SK-N-SH treated with all-trans-retinoic acid at 6 μM for 48 hours (cell line): ENCODE measurements around the gene CNPY1.
"Not testable (repeated sequence)": the region's sequence is repeated elsewhere in the genome, so short reads cannot be mapped to it uniquely, and the experiment has no call there.

Source experiments
- ATAC-seq: fragments of 200-7000 bp; cut with Tn5 transposase; 3 replicates; pipeline ENCODE4 v1.9.1; 2020; ENCODE audit warnings: mild to moderate bottlenecking, moderate library complexity
- BACH2 ChIP-seq: fragments of 250-450 bp; sonication (Bioruptor Pico); IDR thresholded peaks from 2 replicates; pipeline ENCODE4 v1.9.0; 2021; ENCODE audit warnings: mild to moderate bottlenecking, borderline replicate concordance
- CSDC2 ChIP-seq: fragments of 250-450 bp; sonication (Bioruptor Pico); IDR thresholded peaks from 2 replicates; pipeline ENCODE4 v1.5.0; 2020; ENCODE audit warnings: mild to moderate bottlenecking, moderate library complexity
- ESRRG ChIP-seq: fragments of 250-450 bp; sonication (Bioruptor Pico); IDR thresholded peaks from 2 replicates; pipeline ENCODE4 v1.6.1; 2021; ENCODE audit warnings: mild to moderate bottlenecking
- GLIS3 ChIP-seq: fragments of 250-450 bp; sonication (Bioruptor Pico); IDR thresholded peaks from 2 replicates; pipeline ENCODE4 v1.5.0; 2020; ENCODE audit warnings: mild to moderate bottlenecking, moderate library complexity
- OSR1 ChIP-seq: fragments of 250-450 bp; sonication (Bioruptor Pico); IDR thresholded peaks from 2 replicates; pipeline ENCODE4 v1.8.0; 2022; ENCODE audit warnings: moderate library complexity, mild to moderate bottlenecking, inconsistent platforms
- PPARA ChIP-seq: fragments of 250-450 bp; sonication (Bioruptor Pico); IDR thresholded peaks from 2 replicates; pipeline ENCODE4 v1.5.0; 2020; ENCODE audit warnings: mild to moderate bottlenecking, borderline replicate concordance
- RARB ChIP-seq: fragments of 250-450 bp; sonication (Bioruptor Pico); IDR thresholded peaks from 2 replicates; pipeline ENCODE4 v1.8.0; 2021; ENCODE audit warnings: mild to moderate bottlenecking, moderate library complexity
- SNAI2 ChIP-seq: fragments of 250-450 bp; sonication (Bioruptor Pico); IDR thresholded peaks from 2 replicates; pipeline ENCODE4 v1.5.0; 2020; ENCODE audit warnings: mild to moderate bottlenecking, moderate library complexity
- TCF4 ChIP-seq: fragments of 250-450 bp; sonication (Bioruptor Pico); IDR thresholded peaks from 2 replicates; pipeline ENCODE4 v1.8.0; 2021; ENCODE audit warnings: mild to moderate bottlenecking, moderate library complexity, borderline replicate concordance
- TOX ChIP-seq: fragments of 250-450 bp; sonication (Bioruptor Pico); IDR thresholded peaks from 2 replicates; pipeline ENCODE4 v1.8.0; 2021; ENCODE audit warnings: mild to moderate bottlenecking, moderate library complexity, borderline replicate concordance
- ZC3H10 ChIP-seq: fragments of 250-450 bp; sonication (Bioruptor Pico); IDR thresholded peaks from 2 replicates; pipeline ENCODE4 v1.5.1; 2021; ENCODE audit warnings: mild to moderate bottlenecking, moderate library complexity
- ZFP3 ChIP-seq: fragments of 250-450 bp; sonication (Bioruptor Pico); IDR thresholded peaks from 2 replicates; pipeline ENCODE4 v1.5.0; 2020; ENCODE audit warnings: mild to moderate bottlenecking, moderate library complexity
- ZFP30 ChIP-seq: fragments of 450-650 bp; formaldehyde crosslinking; IDR thresholded peaks from 2 replicates; pipeline ENCODE4 v1.5.0; 2022; ENCODE audit warnings: mild to moderate bottlenecking, moderate library complexity
- ZNF565 ChIP-seq: fragments of 450-650 bp; formaldehyde crosslinking; conservative IDR thresholded peaks from 2 replicates; pipeline ENCODE4 v1.5.0; 2020; ENCODE audit warnings: low read depth, mild to moderate bottlenecking, moderate library complexity
- ZNF70 ChIP-seq: fragments of 450-650 bp; formaldehyde crosslinking; IDR thresholded peaks from 2 replicates; pipeline ENCODE4 v1.5.0; 2020; ENCODE audit warnings: mild to moderate bottlenecking, moderate library complexity
- ZNF8 ChIP-seq: fragments of 450-650 bp; formaldehyde crosslinking; IDR thresholded peaks from 2 replicates; pipeline ENCODE4 v1.5.0; 2020; ENCODE audit warnings: mild to moderate bottlenecking, moderate library complexity
- TF ChIP-seq, protein P1 (sequence below): fragments of 250-450 bp; sonication (Bioruptor Pico); IDR thresholded peaks from 2 replicates; pipeline ENCODE4 v1.5.1; 2020; ENCODE audit warnings: low read depth, mild to moderate bottlenecking, moderate library complexity
- TF ChIP-seq, protein P2 (sequence below): fragments of 250-450 bp; sonication (Bioruptor Pico); IDR thresholded peaks from 2 replicates; pipeline ENCODE4 v1.5.0; 2020; ENCODE audit warnings: mild to moderate bottlenecking, moderate library complexity
- TF ChIP-seq, protein P3 (sequence below): fragments of 250-450 bp; sonication (Bioruptor Pico); IDR thresholded peaks from 2 replicates; pipeline ENCODE4 v1.5.1; 2021; ENCODE audit warnings: mild to moderate bottlenecking, moderate library complexity

The CNPY1 gene

DNA sequence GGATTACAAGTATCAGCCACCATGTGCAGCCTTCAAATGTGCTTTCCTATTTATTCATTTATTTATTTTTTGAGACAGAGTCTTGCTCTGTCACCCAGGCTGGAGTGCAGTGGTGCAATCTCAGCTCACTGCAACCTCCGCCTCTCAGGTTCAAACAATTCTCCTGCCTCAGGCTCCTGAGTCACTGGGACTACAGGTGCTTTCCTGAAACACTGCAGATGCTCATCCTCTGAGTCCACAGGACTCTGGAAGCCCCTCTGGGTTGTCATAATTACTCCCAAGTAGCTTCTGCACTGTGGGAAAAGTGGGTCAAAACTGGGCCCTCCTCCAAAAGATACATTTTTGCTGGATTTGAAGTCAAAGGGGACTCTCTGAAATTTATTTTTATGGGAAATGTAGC, at the start of gene CNPY1:
TSS of gene CNPY1 (minus strand) at position 111 of the 400 bp plus-strand sequence. CDS start 630 bp downstream, outside the sequence.
- not testable (repeated sequence) for ATAC-seq

DNA sequence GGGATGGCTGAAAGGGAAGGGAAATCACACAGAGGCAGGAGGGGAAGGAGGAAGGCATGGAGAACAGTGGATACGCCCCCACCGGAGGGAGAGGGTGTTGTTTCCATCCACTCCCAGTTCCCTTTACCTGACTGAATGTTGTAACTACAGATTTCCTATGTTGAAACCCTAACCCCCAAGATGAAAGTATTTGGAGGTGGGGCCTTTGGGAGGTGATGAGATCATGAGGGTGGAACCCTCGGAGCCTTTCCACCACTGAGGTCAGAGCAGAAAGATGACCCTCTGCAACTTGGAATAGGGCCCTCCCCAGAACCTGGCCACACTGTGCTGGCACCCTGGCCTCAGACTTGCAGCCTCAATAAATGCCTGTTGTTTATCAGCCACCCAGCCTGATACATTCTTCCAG, 48.6 kb upstream of the CNPY1 start:
- TF ChIP-seq SNAI2 (CRISPR knock-in tag) (no peak), TCF4 (CRISPR knock-in tag) (no peak), CSDC2 (CRISPR knock-in tag) (no peak), RARB (CRISPR knock-in tag) (no peak), ZFP3 (CRISPR knock-in tag) (no peak), GLIS3 (CRISPR knock-in tag) (no peak), OSR1 (CRISPR knock-in tag) (no peak)
- TF ChIP-seq, protein P1, sequence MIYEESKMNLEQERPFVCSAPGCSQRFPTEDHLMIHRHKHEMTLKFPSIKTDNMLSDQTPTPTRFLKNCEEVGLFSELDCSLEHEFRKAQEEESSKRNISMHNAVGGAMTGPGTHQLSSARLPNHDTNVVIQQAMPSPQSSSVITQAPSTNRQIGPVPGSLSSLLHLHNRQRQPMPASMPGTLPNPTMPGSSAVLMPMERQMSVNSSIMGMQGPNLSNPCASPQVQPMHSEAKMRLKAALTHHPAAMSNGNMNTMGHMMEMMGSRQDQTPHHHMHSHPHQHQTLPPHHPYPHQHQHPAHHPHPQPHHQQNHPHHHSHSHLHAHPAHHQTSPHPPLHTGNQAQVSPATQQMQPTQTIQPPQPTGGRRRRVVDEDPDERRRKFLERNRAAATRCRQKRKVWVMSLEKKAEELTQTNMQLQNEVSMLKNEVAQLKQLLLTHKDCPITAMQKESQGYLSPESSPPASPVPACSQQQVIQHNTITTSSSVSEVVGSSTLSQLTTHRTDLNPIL = no peak
- ATAC-seq = no peak

DNA sequence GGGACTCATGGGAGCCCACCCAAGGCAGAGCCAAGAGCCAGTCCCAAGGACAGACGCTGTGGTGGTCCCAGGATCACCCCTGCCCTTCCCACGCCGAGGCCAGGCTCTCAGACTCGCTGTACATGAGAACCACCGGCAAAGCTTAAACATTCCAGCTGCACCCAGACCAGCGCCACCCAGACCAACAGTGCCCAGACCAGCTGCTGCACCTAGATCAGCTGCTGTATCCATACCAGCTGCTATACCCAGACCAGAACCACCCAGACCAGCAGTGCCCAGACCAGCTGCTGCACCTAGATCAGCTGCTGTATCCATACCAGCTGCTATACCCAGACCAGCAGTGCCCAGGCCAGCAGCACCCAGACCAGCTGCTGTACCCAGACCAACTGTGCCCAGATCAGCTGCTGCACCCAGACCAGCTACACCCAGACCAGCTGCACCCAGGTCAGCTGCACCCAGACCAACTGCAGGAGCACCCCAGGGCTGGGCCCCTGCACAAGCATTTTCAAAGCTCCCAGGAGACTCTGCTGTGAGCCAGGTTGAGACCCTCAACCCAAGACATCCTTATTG, 47.9 kb upstream of the CNPY1 start:
- TF ChIP-seq ZFP3 (CRISPR knock-in tag) = no peak
- no peak for TF ChIP-seq ZC3H10 (CRISPR knock-in tag)
- TF ChIP-seq, protein P1 = no peak
- no peak for TF ChIP-seq RARB (CRISPR knock-in tag)
- TF ChIP-seq OSR1 (CRISPR knock-in tag) = no peak
- no peak for TF ChIP-seq ZFP30 (CRISPR knock-in tag)
- no peak for TF ChIP-seq GLIS3 (CRISPR knock-in tag)
- TF ChIP-seq TOX (CRISPR knock-in tag) = no peak
- TF ChIP-seq ESRRG (CRISPR knock-in tag) = no peak
- TF ChIP-seq ZNF8 = no peak
- TF ChIP-seq PPARA (CRISPR knock-in tag) = no peak
- TF ChIP-seq ZNF70 = no peak
- ATAC-seq = no peak

DNA sequence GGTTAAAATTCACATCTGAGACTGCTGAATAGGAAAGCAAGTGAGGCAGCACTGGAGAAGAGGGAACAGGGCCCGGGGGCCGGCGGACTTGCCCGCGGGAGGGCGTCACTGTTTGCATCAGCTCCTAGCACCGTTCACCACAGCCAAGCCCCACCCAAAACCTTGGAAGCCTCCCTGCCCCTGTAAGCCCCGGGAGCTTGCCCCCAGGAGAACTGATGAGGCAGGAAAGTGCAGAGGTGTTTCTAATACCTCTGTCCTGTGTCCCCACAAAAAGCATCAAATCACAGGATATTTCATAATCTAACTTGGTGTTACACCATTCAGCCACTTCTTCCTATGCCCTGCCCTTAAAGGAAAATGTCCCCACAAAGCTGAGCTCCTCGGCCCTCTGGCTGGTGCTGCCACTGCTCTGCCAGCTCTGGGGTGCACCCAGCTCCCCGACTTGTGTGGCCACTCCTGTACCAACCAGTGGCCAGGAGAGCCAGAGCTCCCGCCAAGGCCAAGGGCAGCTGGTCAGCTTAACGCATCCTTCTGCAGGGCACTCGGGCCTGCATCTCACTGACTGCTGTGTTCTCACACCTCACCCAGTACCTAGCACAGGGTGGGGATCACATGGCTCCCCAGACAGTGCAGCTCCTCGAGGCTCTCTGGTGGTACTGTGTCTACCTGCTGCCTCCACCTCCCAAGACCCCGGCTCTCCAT, 47.3 kb upstream of the CNPY1 start:
- ATAC-seq = no peak
- TF ChIP-seq, protein P2, sequence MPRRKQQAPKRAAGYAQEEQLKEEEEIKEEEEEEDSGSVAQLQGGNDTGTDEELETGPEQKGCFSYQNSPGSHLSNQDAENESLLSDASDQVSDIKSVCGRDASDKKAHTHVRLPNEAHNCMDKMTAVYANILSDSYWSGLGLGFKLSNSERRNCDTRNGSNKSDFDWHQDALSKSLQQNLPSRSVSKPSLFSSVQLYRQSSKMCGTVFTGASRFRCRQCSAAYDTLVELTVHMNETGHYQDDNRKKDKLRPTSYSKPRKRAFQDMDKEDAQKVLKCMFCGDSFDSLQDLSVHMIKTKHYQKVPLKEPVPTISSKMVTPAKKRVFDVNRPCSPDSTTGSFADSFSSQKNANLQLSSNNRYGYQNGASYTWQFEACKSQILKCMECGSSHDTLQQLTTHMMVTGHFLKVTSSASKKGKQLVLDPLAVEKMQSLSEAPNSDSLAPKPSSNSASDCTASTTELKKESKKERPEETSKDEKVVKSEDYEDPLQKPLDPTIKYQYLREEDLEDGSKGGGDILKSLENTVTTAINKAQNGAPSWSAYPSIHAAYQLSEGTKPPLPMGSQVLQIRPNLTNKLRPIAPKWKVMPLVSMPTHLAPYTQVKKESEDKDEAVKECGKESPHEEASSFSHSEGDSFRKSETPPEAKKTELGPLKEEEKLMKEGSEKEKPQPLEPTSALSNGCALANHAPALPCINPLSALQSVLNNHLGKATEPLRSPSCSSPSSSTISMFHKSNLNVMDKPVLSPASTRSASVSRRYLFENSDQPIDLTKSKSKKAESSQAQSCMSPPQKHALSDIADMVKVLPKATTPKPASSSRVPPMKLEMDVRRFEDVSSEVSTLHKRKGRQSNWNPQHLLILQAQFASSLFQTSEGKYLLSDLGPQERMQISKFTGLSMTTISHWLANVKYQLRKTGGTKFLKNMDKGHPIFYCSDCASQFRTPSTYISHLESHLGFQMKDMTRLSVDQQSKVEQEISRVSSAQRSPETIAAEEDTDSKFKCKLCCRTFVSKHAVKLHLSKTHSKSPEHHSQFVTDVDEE = no peak
- TF ChIP-seq ZFP3 (CRISPR knock-in tag) = no peak
- TF ChIP-seq, protein P3, sequence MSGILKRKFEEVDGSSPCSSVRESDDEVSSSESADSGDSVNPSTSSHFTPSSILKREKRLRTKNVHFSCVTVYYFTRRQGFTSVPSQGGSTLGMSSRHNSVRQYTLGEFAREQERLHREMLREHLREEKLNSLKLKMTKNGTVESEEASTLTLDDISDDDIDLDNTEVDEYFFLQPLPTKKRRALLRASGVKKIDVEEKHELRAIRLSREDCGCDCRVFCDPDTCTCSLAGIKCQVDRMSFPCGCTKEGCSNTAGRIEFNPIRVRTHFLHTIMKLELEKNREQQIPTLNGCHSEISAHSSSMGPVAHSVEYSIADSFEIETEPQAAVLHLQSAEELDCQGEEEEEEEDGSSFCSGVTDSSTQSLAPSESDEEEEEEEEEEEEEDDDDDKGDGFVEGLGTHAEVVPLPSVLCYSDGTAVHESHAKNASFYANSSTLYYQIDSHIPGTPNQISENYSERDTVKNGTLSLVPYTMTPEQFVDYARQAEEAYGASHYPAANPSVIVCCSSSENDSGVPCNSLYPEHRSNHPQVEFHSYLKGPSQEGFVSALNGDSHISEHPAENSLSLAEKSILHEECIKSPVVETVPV = no peak
- no peak for TF ChIP-seq ZNF565

DNA sequence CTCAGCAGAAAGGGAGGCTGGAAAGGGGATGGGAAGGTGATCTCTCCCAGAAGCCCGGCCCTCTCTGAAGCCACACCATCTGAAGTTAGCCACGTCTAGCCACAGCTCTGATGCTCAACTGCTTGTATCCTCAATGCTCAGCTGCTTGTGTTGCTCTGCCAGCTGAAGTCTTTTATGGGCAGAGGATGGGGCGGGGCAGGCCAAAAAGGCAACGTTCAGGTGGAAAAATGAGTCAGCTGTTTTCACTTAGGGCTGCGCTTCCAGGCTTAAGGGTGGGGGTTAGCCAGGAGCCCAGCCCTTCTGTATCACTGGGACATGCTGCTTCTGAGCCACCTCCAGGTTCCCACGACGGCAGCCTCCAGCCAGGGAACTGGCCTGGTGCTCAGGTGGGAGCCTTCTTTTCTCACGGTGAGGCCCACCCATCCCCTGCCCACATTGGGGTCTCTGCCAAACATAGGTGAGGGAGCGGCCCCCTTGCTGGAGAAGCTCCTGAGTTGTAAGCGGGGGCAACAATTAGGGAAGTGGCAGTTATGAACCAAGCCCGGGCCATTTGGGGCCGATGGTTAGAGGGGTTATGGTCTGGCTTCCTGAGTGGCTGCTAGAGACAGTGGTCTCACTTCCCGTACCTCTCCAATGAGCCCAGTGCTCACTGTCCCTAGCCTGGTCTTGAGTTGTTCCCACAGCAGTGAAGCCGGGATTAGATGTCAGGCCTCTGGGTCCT, 44.9 kb upstream of the CNPY1 start:
- TF ChIP-seq BACH2 (CRISPR knock-in tag) = no peak

More for the DNA sequence above, 44.9 kb upstream of the CNPY1 start:
- ATAC-seq = no peak
